Stimulated activated CD4-positive, alpha-beta T cell treated with anti-CD3 and anti-CD28 coated beads, Interleukin-2, amount 100 ng/mL, for 4 hours (primary cell): ENCODE results near the gene HIPK3.

ENCODE experiments used
- DNase-seq: peaks from one replicate; pipeline ENCODE4 v3.0.0-alpha.2; 2020; ENCODE audit warnings: low read depth

Gene HIPK3

GRCh38 chr11:33394431-33395109 lies 137.4 kb downstream of the HIPK3 start:
- DNase-seq: no peak

DNA sequence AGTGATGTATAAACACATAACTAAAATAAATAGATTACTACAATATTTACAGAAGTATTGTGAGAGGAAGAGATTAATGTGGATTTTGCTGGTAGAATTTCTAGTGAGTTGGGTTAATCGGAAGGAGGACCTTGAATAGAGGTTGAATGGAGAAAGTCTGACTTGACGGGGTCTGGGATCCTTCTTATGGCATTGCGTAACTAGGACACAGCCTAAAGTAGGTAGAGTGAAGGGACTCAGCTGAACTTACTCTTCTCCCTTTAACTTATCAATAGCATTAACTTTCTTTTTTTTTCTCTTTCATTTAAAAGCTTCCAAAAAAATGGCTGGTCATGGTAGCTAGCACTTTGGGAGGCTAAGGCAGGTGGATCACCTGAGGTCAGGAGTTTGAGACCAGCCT lies 139.2 kb downstream of the HIPK3 start:
- no peak for DNase-seq

GRCh38 chr11:33399421-33399820 lies 142.2 kb downstream of the HIPK3 start:
- no peak for DNase-seq

GRCh38 chr11:33402066-33402465 lies 144.9 kb downstream of the HIPK3 start:
- DNase-seq: no peak

DNA sequence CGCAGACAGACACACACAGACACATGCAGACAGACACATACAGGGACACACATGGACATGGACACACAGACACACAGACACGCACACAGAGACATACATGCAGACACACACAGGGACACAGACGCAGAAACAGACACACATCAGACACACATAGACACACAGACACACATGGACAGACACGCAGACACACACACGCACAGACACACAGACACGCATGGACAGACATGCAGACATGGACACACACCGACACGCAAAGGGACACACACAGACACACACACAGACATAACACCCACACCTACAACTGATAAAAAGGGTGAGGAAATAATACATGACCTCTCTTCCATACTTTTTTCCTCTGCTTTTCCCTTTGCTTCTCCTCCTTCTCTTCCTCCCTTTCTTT lies 146.2 kb downstream of the HIPK3 start:
- no peak for DNase-seq

- no peak for DNase-seq
Observed at GRCh38 chr11:33405834-33406602, 148.8 kb downstream of the HIPK3 start.
